Prostate gland (tissue), 2 donors: ENCODE data around the gene ZC3H15.

ENCODE experiments used
- POLR2AphosphoS5 ChIP-seq: sonication (generic); formaldehyde crosslinking; IDR thresholded peaks from one replicate; pipeline ENCODE4 v1.6.1; 2017; ENCODE audit warnings: antibody characterized with exemption
- TF ChIP-seq, protein P1 (sequence below), 4 experiments: fragments of 200-600 bp in 2 of 4; fragments of 450-650 bp in 2 of 4; sonication (generic) in 2 of 4; IDR thresholded peaks; 1 replicate in 3 of 4; 2 replicates in 1 of 4; pipeline ENCODE4 v1.5.1; 2016 to 2019; ENCODE audit warnings: antibody characterized with exemption in 4 of 4, mild to moderate bottlenecking in 2 of 4, moderate library complexity in 2 of 4

DNA sequence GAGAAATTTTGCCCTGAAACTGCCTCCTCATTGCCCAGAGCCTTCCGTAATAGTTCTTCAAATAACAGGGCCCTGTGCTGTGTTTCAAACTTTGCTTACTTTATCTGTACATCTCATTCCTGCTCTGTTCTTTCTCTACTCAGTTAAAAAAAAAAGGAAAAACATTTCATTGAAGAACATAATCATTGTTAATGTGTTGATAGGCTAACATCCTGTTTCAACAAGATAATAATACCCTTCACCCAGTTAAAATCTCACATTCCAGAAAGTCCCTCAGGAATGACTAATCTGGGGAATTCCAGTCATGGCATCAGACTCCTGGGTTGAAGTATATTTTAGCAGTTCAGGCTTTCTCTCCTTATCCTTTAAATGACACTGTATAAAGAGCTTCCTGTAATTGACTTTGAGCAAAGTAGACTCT, 58.2 kb downstream of the ZC3H15 start:
- TF ChIP-seq, protein P1, sequence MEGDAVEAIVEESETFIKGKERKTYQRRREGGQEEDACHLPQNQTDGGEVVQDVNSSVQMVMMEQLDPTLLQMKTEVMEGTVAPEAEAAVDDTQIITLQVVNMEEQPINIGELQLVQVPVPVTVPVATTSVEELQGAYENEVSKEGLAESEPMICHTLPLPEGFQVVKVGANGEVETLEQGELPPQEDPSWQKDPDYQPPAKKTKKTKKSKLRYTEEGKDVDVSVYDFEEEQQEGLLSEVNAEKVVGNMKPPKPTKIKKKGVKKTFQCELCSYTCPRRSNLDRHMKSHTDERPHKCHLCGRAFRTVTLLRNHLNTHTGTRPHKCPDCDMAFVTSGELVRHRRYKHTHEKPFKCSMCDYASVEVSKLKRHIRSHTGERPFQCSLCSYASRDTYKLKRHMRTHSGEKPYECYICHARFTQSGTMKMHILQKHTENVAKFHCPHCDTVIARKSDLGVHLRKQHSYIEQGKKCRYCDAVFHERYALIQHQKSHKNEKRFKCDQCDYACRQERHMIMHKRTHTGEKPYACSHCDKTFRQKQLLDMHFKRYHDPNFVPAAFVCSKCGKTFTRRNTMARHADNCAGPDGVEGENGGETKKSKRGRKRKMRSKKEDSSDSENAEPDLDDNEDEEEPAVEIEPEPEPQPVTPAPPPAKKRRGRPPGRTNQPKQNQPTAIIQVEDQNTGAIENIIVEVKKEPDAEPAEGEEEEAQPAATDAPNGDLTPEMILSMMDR (IDR thresholded peaks at IDR 0.05), result no peak
- peak; percentile 70 for TF ChIP-seq POLR2AphosphoS5
